SW 1271 (cell line): Measurements from ENCODE around the gene LDLRAD4.
"Not testable (repeated sequence)": the region's sequence is repeated elsewhere in the genome, so short reads cannot be mapped to it uniquely, and the experiment has no call there.

Experiments
- DNase-seq, 2 experiments: peaks; one replicate each; lab custom pipeline; 2025; lab: John Stamatoyannopoulos, UW

Gene LDLRAD4

GRCh38 chr18:13598591-13598990 is 380.0 kb downstream of the LDLRAD4 start:
- DNase-seq, result no peak

GRCh38 chr18:13599031-13599430 is 380.5 kb downstream of the LDLRAD4 start:
- DNase-seq, result no peak

DNA sequence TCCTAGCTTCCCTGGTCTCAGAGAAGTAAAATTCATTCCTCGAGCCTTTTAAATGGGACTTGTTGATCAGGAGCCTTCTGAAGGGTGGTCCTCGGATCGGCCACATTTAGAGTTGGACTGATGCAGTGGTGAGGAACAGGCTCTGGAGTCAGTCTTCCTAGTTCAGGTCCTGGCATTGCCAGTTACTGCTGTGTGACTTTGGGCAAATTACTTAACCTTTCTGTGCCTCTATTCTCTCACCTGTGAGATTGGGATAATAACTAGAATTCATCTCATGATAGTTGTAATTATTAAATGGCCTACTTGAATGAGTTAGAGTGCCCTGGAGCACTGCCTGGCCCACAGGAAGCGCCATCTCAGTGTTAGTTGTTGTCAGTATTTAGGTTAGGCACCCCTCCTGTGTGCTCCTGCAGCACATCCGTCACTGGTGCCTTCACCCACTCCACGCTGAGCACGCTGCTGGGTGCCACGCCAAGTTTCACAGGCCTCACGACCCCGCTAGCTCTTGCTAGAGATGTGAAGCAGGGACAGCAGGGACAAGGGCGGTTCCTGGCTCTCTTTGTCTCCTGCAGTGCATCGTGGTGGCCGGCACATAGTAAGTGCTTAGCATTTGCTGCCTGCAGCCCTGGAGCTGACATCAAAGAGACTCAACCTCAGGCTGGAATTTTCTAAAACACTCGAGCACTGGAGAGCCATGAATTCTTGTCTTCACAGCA is 384.9 kb downstream of the LDLRAD4 start:
- no peak for DNase-seq

- DNase-seq, result no peak
Measured at GRCh38 chr18:13604786-13605185, 386.2 kb downstream of the LDLRAD4 start.

DNA sequence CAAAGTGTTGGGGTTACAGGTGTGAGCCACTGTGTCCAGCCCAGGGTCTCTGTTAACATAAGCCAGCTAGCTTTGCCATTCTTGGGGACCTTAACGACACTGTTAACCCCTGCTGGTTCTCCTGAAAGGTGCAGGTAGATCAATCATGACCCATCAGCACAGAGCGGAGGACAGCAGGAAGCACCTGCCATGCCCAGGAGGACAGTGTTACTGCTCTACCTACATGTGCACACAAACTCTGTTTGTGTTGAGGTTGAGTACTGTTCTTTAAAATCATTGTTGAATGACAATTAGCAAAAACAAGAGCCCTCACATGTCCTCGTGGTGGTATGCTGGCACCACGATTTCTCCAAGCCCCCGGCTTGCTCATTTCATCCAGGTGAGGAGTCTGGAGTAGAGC is 386.9 kb downstream of the LDLRAD4 start:
- DNase-seq, result no peak

- DNase-seq, result no peak
Measured at GRCh38 chr18:13605901-13606300, 387.3 kb downstream of the LDLRAD4 start.

DNA sequence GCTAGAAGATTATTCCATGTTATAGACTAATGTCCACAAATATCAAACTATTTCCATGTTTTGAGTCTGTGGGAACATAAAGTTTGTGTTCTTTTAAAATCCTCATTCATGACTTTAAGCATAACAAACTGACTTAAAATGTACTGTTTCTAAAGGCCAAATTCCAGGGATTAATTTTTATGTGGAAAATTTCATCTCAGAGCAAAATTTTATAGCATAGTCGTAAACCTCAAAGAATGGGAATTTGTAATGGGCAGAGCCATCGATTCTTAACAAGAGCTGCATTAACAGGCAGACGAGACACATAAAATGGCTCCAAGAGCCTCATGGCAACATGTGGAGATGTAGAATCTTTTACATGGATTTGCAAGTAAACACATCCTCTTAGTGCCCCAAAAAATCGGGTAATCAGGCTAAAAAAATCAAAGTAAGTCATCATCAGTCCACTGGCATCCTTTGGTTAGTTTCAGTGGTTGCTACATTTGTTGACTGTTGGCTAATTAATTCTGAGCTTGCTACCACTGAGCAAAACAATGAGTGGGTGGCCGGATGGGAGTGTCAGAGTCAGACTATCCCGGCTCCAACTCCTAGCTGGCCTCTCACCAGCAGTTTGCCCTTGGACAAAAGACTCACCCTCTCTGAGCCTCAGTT is 388.2 kb downstream of the LDLRAD4 start:
- DNase-seq, result no peak

DNA sequence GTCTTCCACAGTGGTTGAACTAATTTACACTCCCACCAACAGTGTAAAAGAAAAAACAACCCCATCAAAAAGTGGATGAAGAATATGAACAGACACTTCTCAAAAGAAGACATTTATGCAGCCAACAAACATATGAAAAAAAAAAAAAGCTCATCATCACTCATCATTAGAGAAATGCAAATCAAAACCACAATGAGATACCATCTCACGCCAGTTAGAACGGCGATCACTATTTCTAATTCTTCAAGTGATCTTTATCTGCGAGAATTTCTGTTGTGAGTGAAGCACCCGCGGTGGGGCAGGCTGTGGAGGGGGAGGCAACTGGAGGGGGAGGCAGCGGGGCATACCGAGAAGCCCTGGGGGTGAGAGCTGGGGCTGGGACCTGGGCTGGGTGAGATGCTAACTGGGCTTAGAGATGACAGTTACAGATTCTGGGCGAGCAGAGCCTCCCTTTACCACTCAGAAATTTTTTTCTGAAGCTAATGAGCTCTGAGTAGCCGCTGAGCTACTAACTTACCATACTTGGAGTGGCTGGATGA is 389.5 kb downstream of the LDLRAD4 start:
- not testable (repeated sequence) for DNase-seq

- no peak for DNase-seq
Measured at GRCh38 chr18:13608791-13609532, 390.4 kb downstream of the LDLRAD4 start.

DNA sequence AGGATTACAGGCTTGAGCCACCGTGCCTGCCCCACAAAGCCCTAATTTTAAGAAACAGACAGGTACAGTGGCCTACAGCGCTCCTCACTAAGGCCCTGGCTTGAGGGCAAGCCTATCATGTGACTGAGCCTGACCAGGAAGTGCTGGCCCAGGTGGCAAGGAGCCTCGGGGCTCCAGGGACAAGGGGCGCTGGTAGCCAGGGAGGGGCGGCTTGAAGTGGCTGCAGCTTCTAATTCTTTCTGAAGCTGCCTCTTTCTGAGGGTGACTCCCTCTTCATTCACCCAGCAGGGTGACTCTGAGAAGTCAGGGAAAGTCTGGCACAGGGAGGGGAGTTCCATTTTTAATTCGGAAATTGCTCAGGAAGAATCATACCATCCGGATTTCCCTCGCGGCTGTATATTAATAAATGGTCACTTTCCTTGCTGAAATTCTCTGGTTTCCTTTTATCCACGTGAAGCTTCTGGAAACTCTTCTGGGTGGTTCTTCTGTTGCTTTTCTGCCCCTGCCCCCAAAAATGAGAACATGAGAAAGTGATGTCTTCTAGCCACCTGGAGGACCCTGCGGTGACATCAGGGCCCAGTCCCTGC is 392.1 kb downstream of the LDLRAD4 start:
- no peak for DNase-seq

- DNase-seq, result no peak
Measured at GRCh38 chr18:13611142-13611600, 392.6 kb downstream of the LDLRAD4 start.

DNA sequence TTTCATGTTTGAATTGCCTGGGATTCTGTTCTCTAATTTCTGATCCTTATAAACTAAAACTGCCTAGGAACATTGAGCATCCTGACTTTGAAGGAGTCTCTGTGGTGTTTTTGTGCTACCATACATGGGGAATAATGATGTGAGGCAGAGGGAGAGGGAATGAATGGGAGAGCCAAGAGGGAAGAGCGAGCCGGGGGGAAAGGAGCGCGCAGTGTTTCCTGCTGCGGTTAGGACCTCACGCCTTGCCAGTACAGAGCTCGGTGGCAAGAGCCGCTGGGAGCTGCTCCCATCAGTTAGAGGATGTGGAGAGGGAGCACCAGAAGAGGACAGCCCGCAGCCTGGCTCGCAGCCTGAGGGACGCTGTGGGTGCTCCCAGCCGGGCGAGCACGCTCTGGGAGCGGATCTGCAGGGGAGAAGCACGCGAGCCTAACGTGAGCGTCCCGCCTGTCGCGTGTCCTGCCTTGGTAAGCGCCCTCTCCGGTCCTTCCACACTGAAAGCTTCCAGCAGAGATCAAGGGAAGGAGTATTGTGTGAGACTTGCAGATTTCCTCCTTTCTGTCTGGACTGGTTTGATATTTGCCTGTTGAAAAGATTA is 393.1 kb downstream of the LDLRAD4 start:
- no peak for DNase-seq

DNA sequence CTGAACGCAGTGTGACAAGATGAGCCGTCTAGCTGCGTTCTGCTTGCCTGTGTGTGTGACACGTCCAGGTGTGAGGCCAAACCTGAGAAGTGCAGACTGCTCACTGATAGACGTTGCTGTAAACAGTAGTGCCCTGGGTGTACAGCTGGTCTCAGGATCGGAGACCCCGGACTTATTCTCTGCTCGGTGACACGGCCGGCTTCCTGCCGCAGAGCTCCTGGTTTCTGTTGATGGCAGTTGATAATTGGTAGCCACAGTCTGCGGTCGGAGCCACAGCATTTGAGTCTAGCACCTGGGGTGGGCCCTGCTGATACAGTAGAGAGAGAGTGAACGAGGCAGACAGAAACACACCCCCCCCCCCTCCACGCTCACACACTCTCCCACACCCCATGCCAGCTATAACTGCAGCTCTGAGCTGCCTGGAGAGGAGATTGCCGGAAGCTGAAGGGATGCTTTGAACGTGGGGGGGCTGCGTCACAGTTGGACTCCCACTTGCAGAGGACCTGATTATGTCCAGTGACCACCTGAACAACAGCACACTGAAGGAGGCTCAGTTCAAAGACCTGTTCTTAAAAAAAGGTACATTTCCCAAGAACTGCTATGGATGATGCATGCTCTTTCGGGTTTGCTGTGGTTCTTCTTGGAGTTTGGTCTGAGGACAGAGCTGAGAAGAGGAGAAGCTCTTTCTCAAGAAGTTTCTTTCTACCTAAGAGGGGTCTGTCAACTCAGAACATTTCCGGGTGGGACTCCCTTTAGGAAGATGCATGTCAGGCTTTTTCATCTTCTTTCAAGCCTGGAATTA is 393.8 kb downstream of the LDLRAD4 start:
- no peak for DNase-seq

DNA sequence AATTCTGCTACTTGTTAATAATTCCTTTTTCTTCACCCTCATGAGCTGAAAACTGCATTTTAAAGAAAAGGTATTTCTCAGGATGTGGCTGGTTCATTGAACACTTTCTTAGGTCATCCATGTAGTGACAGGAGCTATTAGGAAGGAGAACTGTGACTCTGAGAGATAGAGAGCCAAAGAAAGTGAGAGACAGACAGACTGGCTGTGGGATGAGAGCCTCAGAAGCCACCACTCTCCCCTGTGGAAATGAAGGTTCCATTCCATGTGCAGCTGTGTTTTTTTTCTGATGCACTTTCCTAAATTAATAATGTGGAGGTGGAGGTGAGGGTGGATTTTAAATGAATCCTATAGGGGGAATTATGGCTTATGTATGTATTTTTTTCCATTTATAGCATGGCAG is 394.5 kb downstream of the LDLRAD4 start:
- DNase-seq, result no peak

GRCh38 chr18:13613591-13614501 is 395.3 kb downstream of the LDLRAD4 start:
- no peak for DNase-seq

DNA sequence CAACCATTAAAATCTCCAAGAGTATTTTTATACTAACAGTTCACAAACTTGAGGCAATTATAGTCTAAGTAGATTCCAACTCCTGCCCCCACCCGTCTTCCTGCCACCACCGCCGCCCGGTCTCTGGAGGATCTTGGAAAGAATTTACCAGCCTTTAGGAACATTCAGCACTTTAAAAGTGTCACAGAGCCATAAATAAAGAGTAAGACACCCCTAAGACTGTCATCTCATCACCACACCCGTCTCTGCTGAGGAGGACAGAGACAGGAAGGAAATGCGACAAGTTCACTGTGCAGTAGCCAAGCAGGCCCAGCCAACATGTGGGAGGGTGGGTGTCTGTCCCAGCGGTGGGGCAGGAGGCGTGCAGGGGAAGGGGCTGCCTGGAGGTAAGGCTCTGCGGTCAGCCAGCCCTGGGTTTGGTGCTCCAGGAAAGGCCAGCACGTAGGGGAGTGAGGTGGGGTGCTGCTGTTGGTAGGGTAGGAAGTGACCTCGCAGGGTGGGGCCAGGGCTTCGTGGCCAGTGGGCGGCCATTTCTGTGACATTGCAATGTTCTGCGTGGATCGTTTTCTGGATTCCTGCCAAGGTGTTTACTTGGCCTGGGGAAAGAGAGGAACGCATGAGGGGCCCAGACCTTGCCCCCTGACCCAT is 396.2 kb downstream of the LDLRAD4 start:
- DNase-seq, result no peak

GRCh38 chr18:13615432-13615861 is 396.9 kb downstream of the LDLRAD4 start:
- DNase-seq, result no peak

DNA sequence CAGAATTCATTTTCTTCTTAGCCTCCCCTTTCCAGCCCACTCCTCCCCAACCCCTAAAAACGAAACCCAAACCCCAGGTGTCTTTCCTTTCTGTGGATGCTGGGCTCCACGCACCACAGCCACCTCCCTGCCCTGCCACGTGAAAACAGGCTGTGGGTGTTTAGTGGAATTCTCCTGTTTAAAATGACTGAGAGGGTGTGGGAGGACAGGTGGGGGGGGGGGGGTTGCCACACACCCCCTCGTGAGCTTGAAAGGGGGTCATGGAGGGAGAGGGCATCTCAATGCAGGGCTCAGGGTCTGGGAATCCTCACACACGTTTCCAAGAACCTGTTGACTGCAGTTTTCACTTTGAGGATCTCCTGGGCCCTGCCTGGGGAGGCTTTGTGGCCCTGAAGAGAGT is 397.5 kb downstream of the LDLRAD4 start:
- no peak for DNase-seq

DNA sequence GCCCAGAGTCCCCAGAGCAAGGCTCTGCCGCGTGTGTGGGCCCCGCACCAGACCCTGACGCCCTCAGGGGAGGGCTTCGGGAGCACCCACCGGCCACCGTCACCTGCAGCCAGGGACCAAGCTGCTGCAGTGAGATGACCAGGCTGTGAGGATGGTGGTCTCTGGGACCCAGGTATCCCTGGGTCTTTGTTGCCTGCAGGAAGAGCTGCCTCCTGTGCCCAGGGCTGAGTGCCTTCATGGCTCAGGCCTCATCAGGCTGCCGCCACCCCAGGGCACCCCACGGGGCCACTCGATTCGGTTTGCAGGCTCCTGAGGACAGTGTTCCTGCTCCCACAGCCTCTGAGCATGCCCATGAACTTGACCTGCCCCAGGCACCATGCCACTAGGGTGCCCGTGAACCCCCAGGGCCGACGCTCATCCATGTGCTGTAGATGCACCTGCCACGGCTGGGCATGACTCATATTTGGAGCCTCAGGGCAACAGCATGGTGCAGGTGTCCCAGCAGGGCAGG is 398.0 kb downstream of the LDLRAD4 start:
- DNase-seq, result no peak
